ENCODE measurements around the gene ATF3. TPM values are rescaled to one million over a fixed set of nuclear protein-coding genes. Genes with fewer than 3 reads are reported as not detected.

ATF3 gene
- total RNA-seq, 2 experiments from 2014 or later, result 2.7 to 2.9 TPM

GRCh38 chr1:212578041-212578440 is 30.5 kb upstream of the ATF3 start:
- Histone ChIP-seq H3K27ac (ENCODE audit: low read depth, low read length, poor library complexity, severe bottlenecking) (no peak overlapping the region), H3K4me3 (ENCODE audit: low read depth, low read length, poor library complexity, severe bottlenecking) (no peak overlapping the region), H3K79me2 (ENCODE audit: insufficient read depth, low read depth, low read length) (no peaks in the 10 kb centered on the region), H3K36me3 (ENCODE audit: insufficient read depth, low read length) (no peaks in the 10 kb centered on the region), H3K9me2 (ENCODE audit: insufficient read depth, low read length) (no peaks in the 10 kb centered on the region), H3K4me2 (ENCODE audit: low read length) (no peak overlapping the region), H3K4me1 (ENCODE audit: insufficient read depth, low read length, poor library complexity, severe bottlenecking) (no peaks in the 10 kb centered on the region), H2AFZ (ENCODE audit: low read length) (no peak overlapping the region), H3K9me3 (ENCODE audit: low read length) (no peaks in the 10 kb centered on the region), H4K20me1 (ENCODE audit: insufficient read depth, low read length) (no peaks in the 10 kb centered on the region)
- CTCF ChIA-PET (ENCODE audit: unreplicated experiment), result no interaction called here
- no peak for DNase-seq (ENCODE audit: low spot score)
- BruUV-seq (replicated peaks), result no TSS peak
- TF ChIP-seq, protein P1, sequence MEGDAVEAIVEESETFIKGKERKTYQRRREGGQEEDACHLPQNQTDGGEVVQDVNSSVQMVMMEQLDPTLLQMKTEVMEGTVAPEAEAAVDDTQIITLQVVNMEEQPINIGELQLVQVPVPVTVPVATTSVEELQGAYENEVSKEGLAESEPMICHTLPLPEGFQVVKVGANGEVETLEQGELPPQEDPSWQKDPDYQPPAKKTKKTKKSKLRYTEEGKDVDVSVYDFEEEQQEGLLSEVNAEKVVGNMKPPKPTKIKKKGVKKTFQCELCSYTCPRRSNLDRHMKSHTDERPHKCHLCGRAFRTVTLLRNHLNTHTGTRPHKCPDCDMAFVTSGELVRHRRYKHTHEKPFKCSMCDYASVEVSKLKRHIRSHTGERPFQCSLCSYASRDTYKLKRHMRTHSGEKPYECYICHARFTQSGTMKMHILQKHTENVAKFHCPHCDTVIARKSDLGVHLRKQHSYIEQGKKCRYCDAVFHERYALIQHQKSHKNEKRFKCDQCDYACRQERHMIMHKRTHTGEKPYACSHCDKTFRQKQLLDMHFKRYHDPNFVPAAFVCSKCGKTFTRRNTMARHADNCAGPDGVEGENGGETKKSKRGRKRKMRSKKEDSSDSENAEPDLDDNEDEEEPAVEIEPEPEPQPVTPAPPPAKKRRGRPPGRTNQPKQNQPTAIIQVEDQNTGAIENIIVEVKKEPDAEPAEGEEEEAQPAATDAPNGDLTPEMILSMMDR (conservative IDR thresholded peaks at IDR 0.05; ENCODE audit: low read length), result no peak
- TF ChIP-seq EZH2phosphoT487 (IDR thresholded peaks at IDR 0.05; ENCODE audit: borderline replicate concordance, low read depth, low read length), result no peak
- POLR2A ChIA-PET, result interaction anchor here (0.6 to 1.2 kb wide), 2 partner anchors 11 to 280 kb away, joined by 3 to 5 read pairs; partner anchors contain the start of gene FLVCR1
- intact Hi-C loops (cut with micrococcal nuclease; ENCODE audit: unreplicated experiment), result no loop called here

DNA sequence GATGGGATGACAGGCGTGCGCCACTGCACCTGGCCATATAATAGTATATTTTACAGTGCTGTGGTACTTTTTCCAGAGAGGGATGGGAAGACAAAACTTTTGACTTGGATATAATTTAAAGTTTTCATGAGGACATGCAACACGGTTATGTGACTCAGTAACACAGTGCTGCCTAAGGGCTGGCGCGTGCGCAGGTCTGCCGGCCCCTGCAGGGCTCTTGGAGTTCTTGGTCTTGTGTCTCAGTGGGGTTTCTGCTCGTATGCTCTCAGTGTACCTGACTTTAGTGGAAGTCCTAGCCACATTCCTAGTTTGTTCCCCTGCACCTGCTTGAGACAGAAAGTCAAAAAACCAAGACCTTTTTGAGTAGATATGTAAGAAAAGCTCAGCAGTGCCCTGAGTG is 27.5 kb upstream of the ATF3 start:
- intact Hi-C loops (cut with micrococcal nuclease; ENCODE audit: unreplicated experiment), result no loop called here
- ChIA-PET POLR2A (no interaction called here), CTCF (ENCODE audit: unreplicated experiment) (no interaction called here)
- DNase-seq (ENCODE audit: low spot score), result no peak
- Histone ChIP-seq H3K36me3 (ENCODE audit: insufficient read depth, low read length) (no peaks in the 10 kb centered on the region), H3K4me1 (ENCODE audit: insufficient read depth, low read length, poor library complexity, severe bottlenecking) (no peaks in the 10 kb centered on the region), H3K27ac (ENCODE audit: low read depth, low read length, poor library complexity, severe bottlenecking) (no peak overlapping the region), H3K79me2 (ENCODE audit: insufficient read depth, low read depth, low read length) (no peaks in the 10 kb centered on the region), H3K9me3 (ENCODE audit: low read length) (no peaks in the 10 kb centered on the region), H4K20me1 (ENCODE audit: insufficient read depth, low read length) (no peaks in the 10 kb centered on the region), H3K9me2 (ENCODE audit: insufficient read depth, low read length) (no peaks in the 10 kb centered on the region), H3K4me2 (ENCODE audit: low read length) (no peak overlapping the region), H3K4me3 (ENCODE audit: low read depth, low read length, poor library complexity, severe bottlenecking) (no peak overlapping the region), H2AFZ (ENCODE audit: low read length) (no peak overlapping the region)
- no TSS peak for BruUV-seq (replicated peaks)
- TF ChIP-seq EZH2phosphoT487 (IDR thresholded peaks at IDR 0.05; ENCODE audit: borderline replicate concordance, low read depth, low read length), result no peak
- TF ChIP-seq, protein P1 (conservative IDR thresholded peaks at IDR 0.05; ENCODE audit: low read length), result no peak

DNA sequence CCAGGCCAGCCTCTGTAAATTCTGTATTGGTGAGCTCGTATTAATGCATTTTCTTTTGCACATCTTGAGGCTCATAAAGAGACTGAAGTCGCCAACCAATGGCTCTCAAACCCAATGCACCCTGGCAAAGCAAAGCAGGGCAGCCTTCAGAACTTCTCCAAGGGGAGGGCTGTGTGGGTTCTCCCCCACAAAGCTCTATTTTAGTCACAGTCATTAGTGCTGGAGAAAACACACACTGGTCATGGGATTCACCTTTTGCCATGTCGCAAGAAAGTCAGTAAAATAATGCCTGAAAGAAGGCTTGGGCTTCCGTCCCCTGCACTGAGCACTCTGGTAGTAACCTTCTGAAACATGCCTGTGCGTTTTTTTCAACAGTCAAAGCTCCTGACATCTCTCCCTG is 26.3 kb upstream of the ATF3 start:
- H4K20me1 ChIP-seq (ENCODE audit: insufficient read depth, low read length), result no peaks in the 10 kb centered on the region
- no peak overlapping the region for H3K4me2 ChIP-seq (ENCODE audit: low read length)
- no peaks in the 10 kb centered on the region for H3K4me1 ChIP-seq (ENCODE audit: insufficient read depth, low read length, poor library complexity, severe bottlenecking)
- no peaks in the 10 kb centered on the region for H3K9me2 ChIP-seq (ENCODE audit: insufficient read depth, low read length)
- ChIA-PET POLR2A (interaction anchor here (0.8 kb wide), 1 partner anchor 15 kb away, joined by 5 read pairs; no protein-coding TSS in a partner anchor), CTCF (ENCODE audit: unreplicated experiment) (no interaction called here)
- H3K27ac ChIP-seq (ENCODE audit: low read depth, low read length, poor library complexity, severe bottlenecking), result no peak overlapping the region
- no peaks in the 10 kb centered on the region for H3K79me2 ChIP-seq (ENCODE audit: insufficient read depth, low read depth, low read length)
- TF ChIP-seq, protein P1 (conservative IDR thresholded peaks at IDR 0.05; ENCODE audit: low read length), result no peak
- no peak for TF ChIP-seq EZH2phosphoT487 (IDR thresholded peaks at IDR 0.05; ENCODE audit: borderline replicate concordance, low read depth, low read length)
- H3K36me3 ChIP-seq (ENCODE audit: insufficient read depth, low read length), result no peaks in the 10 kb centered on the region
- no TSS peak for BruUV-seq (replicated peaks)
- DNase-seq (ENCODE audit: low spot score), result no peak
- no peak overlapping the region for H3K4me3 ChIP-seq (ENCODE audit: low read depth, low read length, poor library complexity, severe bottlenecking)
- intact Hi-C loops (cut with micrococcal nuclease; ENCODE audit: unreplicated experiment), result no loop called here
- no peaks in the 10 kb centered on the region for H3K9me3 ChIP-seq (ENCODE audit: low read length)
- no peak overlapping the region for H2AFZ ChIP-seq (ENCODE audit: low read length)
